ENCODE data around the gene PNKD. TPM values are rescaled to one million over a fixed set of nuclear protein-coding genes. Genes with fewer than 3 reads are reported as not detected.
"Not testable (repeated sequence)": the region's sequence is repeated elsewhere in the genome, so short reads cannot be mapped to it uniquely, and the experiment has no call there.

The PNKD gene
- total and polyA plus RNA-seq, 10 of the 15 experiments (the other 5 are each of a cell fraction or from before 2014, with no cell fraction given) = 27.2 to 106 (median 61.3) TPM

- TF ChIP-seq, protein P1, sequence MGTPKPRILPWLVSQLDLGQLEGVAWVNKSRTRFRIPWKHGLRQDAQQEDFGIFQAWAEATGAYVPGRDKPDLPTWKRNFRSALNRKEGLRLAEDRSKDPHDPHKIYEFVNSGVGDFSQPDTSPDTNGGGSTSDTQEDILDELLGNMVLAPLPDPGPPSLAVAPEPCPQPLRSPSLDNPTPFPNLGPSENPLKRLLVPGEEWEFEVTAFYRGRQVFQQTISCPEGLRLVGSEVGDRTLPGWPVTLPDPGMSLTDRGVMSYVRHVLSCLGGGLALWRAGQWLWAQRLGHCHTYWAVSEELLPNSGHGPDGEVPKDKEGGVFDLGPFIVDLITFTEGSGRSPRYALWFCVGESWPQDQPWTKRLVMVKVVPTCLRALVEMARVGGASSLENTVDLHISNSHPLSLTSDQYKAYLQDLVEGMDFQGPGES (IDR thresholded peaks at IDR 0.05) = no peak
- TF ChIP-seq BCLAF1 (IDR thresholded peaks at IDR 0.05) (no peak), SMARCA5 (IDR thresholded peaks at IDR 0.05) (peak; percentile 62; the same call in 1 of the 2 replicates), BMI1 (IDR thresholded peaks at IDR 0.05; ENCODE audit: borderline replicate concordance) (no peak), PAX8 (IDR thresholded peaks at IDR 0.05) (no peak)
- TF ChIP-seq, protein P2, sequence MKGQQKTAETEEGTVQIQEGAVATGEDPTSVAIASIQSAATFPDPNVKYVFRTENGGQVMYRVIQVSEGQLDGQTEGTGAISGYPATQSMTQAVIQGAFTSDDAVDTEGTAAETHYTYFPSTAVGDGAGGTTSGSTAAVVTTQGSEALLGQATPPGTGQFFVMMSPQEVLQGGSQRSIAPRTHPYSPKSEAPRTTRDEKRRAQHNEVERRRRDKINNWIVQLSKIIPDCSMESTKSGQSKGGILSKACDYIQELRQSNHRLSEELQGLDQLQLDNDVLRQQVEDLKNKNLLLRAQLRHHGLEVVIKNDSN (IDR thresholded peaks at IDR 0.05; ENCODE audit: borderline replicate concordance, extremely low read length, insufficient read depth, low read depth, low read length) = no peak
- TF ChIP-seq, protein P3, sequence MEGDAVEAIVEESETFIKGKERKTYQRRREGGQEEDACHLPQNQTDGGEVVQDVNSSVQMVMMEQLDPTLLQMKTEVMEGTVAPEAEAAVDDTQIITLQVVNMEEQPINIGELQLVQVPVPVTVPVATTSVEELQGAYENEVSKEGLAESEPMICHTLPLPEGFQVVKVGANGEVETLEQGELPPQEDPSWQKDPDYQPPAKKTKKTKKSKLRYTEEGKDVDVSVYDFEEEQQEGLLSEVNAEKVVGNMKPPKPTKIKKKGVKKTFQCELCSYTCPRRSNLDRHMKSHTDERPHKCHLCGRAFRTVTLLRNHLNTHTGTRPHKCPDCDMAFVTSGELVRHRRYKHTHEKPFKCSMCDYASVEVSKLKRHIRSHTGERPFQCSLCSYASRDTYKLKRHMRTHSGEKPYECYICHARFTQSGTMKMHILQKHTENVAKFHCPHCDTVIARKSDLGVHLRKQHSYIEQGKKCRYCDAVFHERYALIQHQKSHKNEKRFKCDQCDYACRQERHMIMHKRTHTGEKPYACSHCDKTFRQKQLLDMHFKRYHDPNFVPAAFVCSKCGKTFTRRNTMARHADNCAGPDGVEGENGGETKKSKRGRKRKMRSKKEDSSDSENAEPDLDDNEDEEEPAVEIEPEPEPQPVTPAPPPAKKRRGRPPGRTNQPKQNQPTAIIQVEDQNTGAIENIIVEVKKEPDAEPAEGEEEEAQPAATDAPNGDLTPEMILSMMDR (IDR thresholded peaks at IDR 0.05 in 2 of 3, conservative IDR thresholded peaks at IDR 0.05 in 1 of 3; ENCODE audit: control insufficient read depth in 2 of 3, extremely low read depth in 1 of 3, insufficient read depth in 1 of 3, low read depth in 3 of 3, low read length in 3 of 3) = peak; percentile 85 to 95 (median 91); a peak in 5 of 6 replicates
Observed at GRCh38 chr2:218272531-218273212, 2.4 kb downstream of the PNKD start (continued).

DNA sequence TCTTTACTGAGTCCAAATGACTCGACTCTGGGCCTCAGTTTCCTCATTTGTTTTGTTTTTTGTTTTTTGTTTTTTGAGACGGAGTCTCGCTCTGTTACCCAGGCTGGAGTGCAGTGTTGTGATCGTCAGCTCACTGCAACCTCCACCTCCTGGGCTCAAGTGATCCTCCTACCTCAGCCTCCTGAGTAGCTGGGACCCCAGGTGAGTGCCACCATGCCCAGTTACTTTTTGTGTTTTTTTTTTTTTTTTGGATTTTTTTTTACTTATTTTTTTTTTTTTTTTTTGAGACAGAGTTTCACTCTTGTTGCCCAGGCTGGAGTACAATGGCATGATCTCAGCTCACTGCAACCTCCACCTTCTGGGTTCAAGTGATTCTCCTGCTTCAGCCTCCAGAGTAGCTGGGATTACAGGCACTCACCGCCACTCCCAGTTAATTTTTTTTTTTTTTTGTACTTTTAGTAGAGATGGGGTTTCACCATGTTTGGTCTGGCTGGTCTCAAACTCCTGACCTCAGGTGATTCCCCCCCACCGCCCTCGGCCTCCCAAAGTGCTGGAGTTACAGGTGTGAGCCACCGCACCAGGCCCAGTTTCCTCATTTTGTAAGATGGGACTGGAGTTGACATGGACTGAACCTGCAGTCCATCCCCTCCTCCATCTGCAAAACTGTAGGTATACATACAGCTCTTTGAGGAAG is 3.0 kb downstream of the PNKD start:
- ChIA-PET SMC1A (ENCODE audit: uncharacterized antibody, unreplicated experiment) (interaction anchor here (0.7 to 7.6 kb wide), 8 partner anchors 15 to 124 kb away, joined by 3 to 194 read pairs (median 12); partner anchors contain the start of genes CATIP and TMBIM1), POLR2A (interaction anchor here (1.0 to 6.8 kb wide), 4 partner anchors 13 to 124 kb away, joined by 3 to 84 read pairs (median 16); partner anchors contain the start of gene TMBIM1), CTCF (interaction anchor here (0.6 to 7.0 kb wide), 17 partner anchors 11 to 243 kb away, joined by 3 to 154 read pairs (median 9); partner anchors contain the start of genes CATIP, GPBAR1 and TMBIM1), RAD21 (ENCODE audit: unreplicated experiment) (interaction anchor here (0.6 to 7.3 kb wide), 20 partner anchors 11 to 387 kb away, joined by 3 to 141 read pairs (median 4); partner anchors contain the start of genes ARPC2, CATIP and TMBIM1)
- H3K27ac ChIP-seq (ENCODE audit: control insufficient read depth, insufficient read depth); BruUV-seq (replicated peaks); ATAC-seq; H2AFZ ChIP-seq (ENCODE audit: control insufficient read depth, low read depth, low read length); H3K9ac ChIP-seq (ENCODE audit: control insufficient read depth, insufficient read depth, low read length); H4K20me1 ChIP-seq (ENCODE audit: control insufficient read depth, insufficient read depth); FAIRE-seq; H3K9me3 ChIP-seq (replicated peaks; ENCODE audit: control insufficient read depth, insufficient read depth, low read length); H3K27me3 ChIP-seq (replicated peaks in 1 of 2; ENCODE audit: control insufficient read depth in 2 of 2, insufficient read depth in 2 of 2, low read length in 1 of 2); in situ Hi-C loops (cut with MboI); H3K4me2 ChIP-seq (ENCODE audit: control insufficient read depth, insufficient read depth); DNase-seq (ENCODE audit: low read depth, low spot score); H3K4me3 ChIP-seq: not testable (repeated sequence)
- Histone ChIP-seq H3K36me3 (ENCODE audit: control insufficient read depth in 2 of 2, insufficient read depth in 2 of 2, low read length in 1 of 2) (peaks cover 22 to 28% of the 10 kb centered on the region in 2 experiments), H3K79me2 (ENCODE audit: control insufficient read depth, insufficient read depth, low read length) (peaks cover 19% of the 10 kb centered on the region), H3K4me1 (ENCODE audit: control insufficient read depth, insufficient read depth, low read length) (peaks cover 18% of the 10 kb centered on the region)
- intact Hi-C loops (cut with micrococcal nuclease; ENCODE audit: unreplicated experiment) = loop anchor here (2.0 to 5.0 kb wide), 3 partner anchors 13 to 294 kb away; partner anchors contain the start of genes CNOT9 and USP37
- WGBS (ENCODE audit: insufficient coverage, insufficient replicate concordance, low lambda C conversion rate, missing lambda C conversion rate) = 58% methylated on average over 8 of the region's 8 CpGs
